Measurements from ENCODE around the gene ANAPC2. TPM values are rescaled to one million over a fixed set of nuclear protein-coding genes. Genes with fewer than 3 reads are reported as not detected.

ANAPC2 gene
- total RNA-seq, 4 donors from 2014 or later = 14.0 to 34.1 (median 25.1) TPM

DNA sequence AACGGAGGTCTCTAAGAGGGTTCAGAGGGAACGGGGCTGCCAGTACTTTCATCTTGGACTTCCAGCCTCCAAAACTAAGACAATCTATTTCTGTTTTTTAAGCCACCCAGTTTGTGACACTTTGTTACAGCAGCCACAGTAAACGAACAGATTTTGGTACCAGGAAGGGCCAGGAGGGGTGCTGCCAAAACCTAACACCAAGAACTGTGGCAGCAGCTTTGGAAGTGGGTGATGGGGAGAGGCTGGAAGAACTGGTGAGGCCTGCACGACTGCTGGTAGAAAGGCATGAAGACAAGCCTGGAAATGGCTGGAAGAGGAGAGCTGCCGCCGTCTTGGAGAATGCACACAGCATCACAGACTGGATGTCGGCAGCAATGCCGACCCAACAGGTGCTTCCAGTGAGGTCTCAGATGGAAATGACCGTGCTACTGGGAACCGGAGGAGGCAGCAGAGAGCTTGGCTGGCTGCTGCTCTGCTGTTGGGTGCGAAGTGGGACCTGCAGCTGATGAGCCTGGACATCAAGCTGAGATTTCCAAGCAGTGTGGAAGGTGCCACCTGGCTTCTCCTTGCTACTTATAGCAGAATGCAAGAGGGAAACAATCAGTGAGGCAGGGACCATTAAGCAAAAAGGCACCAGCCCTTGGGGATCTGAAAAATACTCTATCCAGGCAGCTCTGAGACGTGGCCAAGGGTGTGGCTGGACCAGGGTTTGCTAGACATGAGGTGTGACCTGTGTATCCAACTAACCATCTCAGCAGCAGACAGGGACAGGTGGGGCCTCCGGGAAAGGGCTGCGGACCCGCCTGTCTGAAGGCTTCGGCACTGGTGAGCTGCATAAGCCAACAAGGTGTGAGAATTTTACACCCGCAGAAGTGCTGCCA is 11.8 kb downstream of the ANAPC2 start:
- peaks cover 0 to 40% (median 0%) of the 10 kb centered on the region in 4 donors for H3K27me3 ChIP-seq
- 37 to 52% methylated on average over 12 to 15 of the region's 17 CpGs for WGBS, 2 donors
- H3K36me3 ChIP-seq = peaks cover 24 to 50% (median 26%) of the 10 kb centered on the region in 3 donors
- no peak for TF ChIP-seq POLR2A (IDR thresholded peaks at IDR 0.05)
- TF ChIP-seq, protein P1, sequence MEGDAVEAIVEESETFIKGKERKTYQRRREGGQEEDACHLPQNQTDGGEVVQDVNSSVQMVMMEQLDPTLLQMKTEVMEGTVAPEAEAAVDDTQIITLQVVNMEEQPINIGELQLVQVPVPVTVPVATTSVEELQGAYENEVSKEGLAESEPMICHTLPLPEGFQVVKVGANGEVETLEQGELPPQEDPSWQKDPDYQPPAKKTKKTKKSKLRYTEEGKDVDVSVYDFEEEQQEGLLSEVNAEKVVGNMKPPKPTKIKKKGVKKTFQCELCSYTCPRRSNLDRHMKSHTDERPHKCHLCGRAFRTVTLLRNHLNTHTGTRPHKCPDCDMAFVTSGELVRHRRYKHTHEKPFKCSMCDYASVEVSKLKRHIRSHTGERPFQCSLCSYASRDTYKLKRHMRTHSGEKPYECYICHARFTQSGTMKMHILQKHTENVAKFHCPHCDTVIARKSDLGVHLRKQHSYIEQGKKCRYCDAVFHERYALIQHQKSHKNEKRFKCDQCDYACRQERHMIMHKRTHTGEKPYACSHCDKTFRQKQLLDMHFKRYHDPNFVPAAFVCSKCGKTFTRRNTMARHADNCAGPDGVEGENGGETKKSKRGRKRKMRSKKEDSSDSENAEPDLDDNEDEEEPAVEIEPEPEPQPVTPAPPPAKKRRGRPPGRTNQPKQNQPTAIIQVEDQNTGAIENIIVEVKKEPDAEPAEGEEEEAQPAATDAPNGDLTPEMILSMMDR (IDR thresholded peaks at IDR 0.05) = peak in 4 of 6 experiments; percentile 36 to 72 (median 56)
- no peak overlapping the region for H3K27ac ChIP-seq
- DNase-seq = no peak
- H3K9me3 ChIP-seq = no peaks in the 10 kb centered on the region
- H3K4me3 ChIP-seq = no peak overlapping the region
- intact Hi-C loops (cut with DNase I) = no loop called here
- peaks cover 0 to 53% (median 2%) of the 10 kb centered on the region in 3 donors for H3K4me1 ChIP-seq

DNA sequence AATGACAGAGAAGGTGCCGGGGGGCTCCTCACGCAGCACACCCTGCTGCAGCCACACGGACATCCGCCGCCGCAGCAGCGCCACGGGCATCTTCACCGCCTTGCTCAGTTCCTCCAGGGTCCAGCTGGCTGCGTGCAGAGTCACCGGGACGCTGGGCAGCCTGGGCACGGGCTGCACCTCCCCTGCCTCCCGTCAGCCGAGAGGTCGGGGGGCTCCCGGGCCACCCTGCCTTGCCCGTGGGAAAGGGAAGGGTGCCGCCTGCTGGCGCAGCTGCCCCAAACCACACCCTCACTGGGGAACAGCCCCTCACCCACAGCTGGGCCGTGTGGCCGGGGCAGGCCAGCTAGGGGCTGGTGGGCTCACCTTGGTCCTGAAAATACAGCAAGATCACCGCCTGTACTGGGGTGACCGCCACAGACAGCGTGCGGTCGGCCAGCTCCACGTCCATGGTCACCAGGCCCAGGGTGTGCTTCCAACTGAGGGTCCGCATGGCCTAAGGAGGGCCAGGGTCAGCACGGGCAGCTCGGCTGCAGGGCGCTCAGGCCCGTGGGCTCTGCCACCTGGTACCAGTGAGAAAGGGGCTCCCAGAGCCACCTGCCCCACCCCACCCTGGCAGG is 12.9 kb downstream of the ANAPC2 start:
- Histone ChIP-seq H3K27ac (no peak overlapping the region), H3K36me3 (peaks cover 13 to 39% (median 21%) of the 10 kb centered on the region in 3 donors), H3K4me3 (no peak overlapping the region), H3K27me3 (peaks cover 0 to 51% (median under 1%) of the 10 kb centered on the region in 4 donors), H3K4me1 (peaks cover 0 to 54% (median 2%) of the 10 kb centered on the region in 3 donors), H3K9me3 (no peaks in the 10 kb centered on the region)
- DNase-seq = no peak
- intact Hi-C loops (cut with DNase I) = no loop called here
- WGBS, 2 donors = 84% methylated on average over 9 of the region's 33 CpGs; no CpG with 5 or more reads in 1 of the 2 donors
- no peak for TF ChIP-seq POLR2A (IDR thresholded peaks at IDR 0.05)
- TF ChIP-seq, protein P1 (IDR thresholded peaks at IDR 0.05) = no peak

DNA sequence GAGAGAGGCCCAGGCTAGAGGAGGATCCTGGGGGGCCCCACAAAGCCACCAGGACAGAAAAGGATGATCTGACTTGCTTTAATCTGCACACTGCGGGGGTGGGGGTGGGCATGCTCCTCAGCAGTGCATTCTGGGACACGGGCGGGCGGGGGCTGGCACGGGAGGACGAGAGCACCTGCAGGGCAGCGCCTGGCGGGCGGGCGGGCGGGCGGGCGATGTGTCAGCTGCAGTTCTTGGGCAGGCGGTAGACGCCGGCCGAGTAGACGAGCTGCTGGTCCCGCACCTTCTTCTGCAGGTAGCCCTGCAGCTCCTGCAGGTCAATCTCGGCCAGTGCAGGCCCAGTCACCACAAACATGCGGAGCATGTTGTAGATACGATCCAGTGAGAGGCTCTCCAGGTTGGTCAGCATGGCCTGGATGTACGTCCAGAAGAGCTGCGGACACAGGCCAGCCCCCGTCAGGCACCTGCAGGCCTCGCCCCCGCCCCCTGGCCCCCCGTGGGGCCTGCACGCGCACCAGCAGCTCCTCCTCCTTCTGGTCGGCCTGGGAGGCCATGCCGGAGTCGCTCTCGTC is 13.6 kb downstream of the ANAPC2 start:
- no peak for DNase-seq
- H3K36me3 ChIP-seq = peaks cover 6 to 32% (median 15%) of the 10 kb centered on the region in 3 donors
- H3K9me3 ChIP-seq = no peaks in the 10 kb centered on the region
- peaks cover 2 to 60% (median 5%) of the 10 kb centered on the region in 3 donors for H3K4me1 ChIP-seq
- no peak for TF ChIP-seq POLR2A (IDR thresholded peaks at IDR 0.05)
- TF ChIP-seq, protein P1 (IDR thresholded peaks at IDR 0.05) = peak in 1 of 6 experiments; percentile 9
- no peak overlapping the region for H3K4me3 ChIP-seq
- H3K27me3 ChIP-seq = peaks cover 3 to 58% (median 7%) of the 10 kb centered on the region in 4 donors
- no peak overlapping the region for H3K27ac ChIP-seq
- intact Hi-C loops (cut with DNase I) = no loop called here
- WGBS, 2 donors = 83% methylated on average over 2 of the region's 34 CpGs; no CpG with 5 or more reads in 1 of the 2 donors

DNA sequence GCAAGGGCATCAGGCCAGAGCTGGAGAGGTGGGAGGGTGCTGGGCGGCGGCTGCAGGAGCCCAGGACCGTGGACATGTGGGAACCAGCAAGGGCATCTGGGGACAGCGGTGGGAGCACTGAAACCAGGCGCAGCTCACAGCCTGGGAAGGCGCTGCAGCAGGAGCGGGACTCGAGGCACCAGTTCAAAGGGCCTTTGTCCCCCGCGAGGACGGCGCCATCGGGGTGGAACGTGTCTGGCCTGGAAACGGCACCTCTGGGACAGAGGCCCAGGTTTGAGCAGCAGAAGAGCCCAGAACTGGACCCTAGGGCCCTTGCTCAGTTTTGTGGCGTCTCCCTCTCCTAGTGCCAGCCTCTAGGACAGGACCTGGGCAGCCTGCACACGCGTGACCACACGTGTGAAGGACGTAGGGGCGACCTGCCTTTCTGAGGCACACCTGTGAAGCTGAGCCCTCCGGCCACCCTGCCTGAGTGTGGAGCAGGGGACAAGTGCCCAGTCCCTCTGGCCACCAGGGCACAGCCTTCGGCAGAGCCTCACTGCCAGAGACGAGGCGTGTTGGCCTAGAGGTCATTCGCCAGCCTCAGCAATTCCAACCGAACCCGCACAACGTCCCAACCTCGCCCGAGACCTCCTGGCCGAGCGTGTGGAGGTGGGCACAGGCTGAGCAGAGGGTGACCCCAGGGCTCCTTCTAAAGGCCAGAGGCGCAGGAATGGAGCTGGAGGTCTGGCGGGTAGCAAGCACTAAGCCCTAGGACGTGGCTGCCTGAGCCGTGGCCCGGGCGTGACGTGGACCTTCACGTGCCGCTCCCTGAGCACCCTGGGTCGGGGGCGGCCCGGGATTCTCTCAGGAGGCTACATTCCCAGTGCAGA is 14.3 kb downstream of the ANAPC2 start:
- no peak for DNase-seq
- intact Hi-C loops (cut with DNase I) = no loop called here
- no peaks in the 10 kb centered on the region for H3K9me3 ChIP-seq
- H3K4me1 ChIP-seq = peaks cover 2 to 68% (median 12%) of the 10 kb centered on the region in 3 donors
- 63 to 81% methylated on average over 13 to 20 of the region's 45 CpGs for WGBS, 2 donors
- TF ChIP-seq POLR2A (IDR thresholded peaks at IDR 0.05) = no peak
- TF ChIP-seq, protein P1 (IDR thresholded peaks at IDR 0.05) = no peak
- H3K36me3 ChIP-seq = peaks cover 0 to 25% (median 9%) of the 10 kb centered on the region in 3 donors
- H3K27ac ChIP-seq = no peak overlapping the region
- peaks cover 4 to 66% (median 9%) of the 10 kb centered on the region in 4 donors for H3K27me3 ChIP-seq
- H3K4me3 ChIP-seq = no peak overlapping the region

All from esophagus squamous epithelium (tissue), 5 donors.